GM12878 (cell line): ENCODE measurements around the gene CYP26B1. TPM values are rescaled to one million over a fixed set of nuclear protein-coding genes. Genes with fewer than 3 reads are reported as not detected.

Source experiments
- ATAC-seq: fragments of 200-7000 bp; cut with Tn5 transposase; 3 replicates; pipeline ENCODE4 v1.9.1; 2020; ENCODE audit warnings: mild to moderate bottlenecking, moderate library complexity
- BruUV-seq: library from RNA; stranded (reverse); fragments of 400-500 nt; replicated peaks from 2 replicates; lab custom pipeline; 2021; lab: Mats Ljungman, UMichigan
- CTCF ChIA-PET: fragments of 300-600 bp; sonication (Branson Sonifier 250); formaldehyde crosslinking; extraction: SDS; loops from one replicate; lab custom pipeline; 2021; ENCODE audit warnings: inconsistent platforms; lab: Yijun Ruan, JAX
- POLR2A ChIA-PET: fragments of 350-600 bp; formaldehyde crosslinking; extraction: SDS; loops from one replicate; lab custom pipeline; 2021; ENCODE audit warnings: inconsistent platforms; lab: Charles Lee
- RAD21 ChIA-PET: fragments of 300-600 bp; sonication (Branson Sonifier 250); formaldehyde crosslinking; loops from one replicate; lab custom pipeline; 2023; ENCODE audit warnings: antibody characterized with exemption; ENCODE audit not compliant: unreplicated experiment; lab: Charles Lee
- SMC1A ChIA-PET: fragments of 300-600 bp; sonication (Branson Sonifier 250); formaldehyde crosslinking; loops from one replicate; lab custom pipeline; 2023; ENCODE audit not compliant: unreplicated experiment, uncharacterized antibody; lab: Charles Lee
- DNase-seq: peaks from one replicate; pipeline ENCODE4 v3.0.0-alpha.2; 2011; ENCODE audit warnings: low read depth, low spot score
- FAIRE-seq: peaks from 3 replicates; lab custom pipeline; 2011; peaks lifted over from hg19 to GRCh38; lab: Jason Lieb, UNC
- H2AFZ ChIP-seq: 2 replicates; pipeline ENCODE4 v1.6.0; 2011; ENCODE audit warnings: low read depth, low read length, control low read depth; ENCODE audit not compliant: control insufficient read depth
- H3K27ac ChIP-seq: 2 replicates; pipeline ENCODE4 v1.5.1; 2011; ENCODE audit warnings: control low read depth; ENCODE audit not compliant: control insufficient read depth, insufficient read depth
- H3K27me3 ChIP-seq, 2 experiments: replicated peaks in 1 of 2; 2 replicates each; pipeline versions ENCODE4 v1.6.0 to v1.6.1; 2011; ENCODE audit warnings: low read length in 1 of 2; ENCODE audit not compliant: control insufficient read depth in 2 of 2, insufficient read depth in 2 of 2
- H3K36me3 ChIP-seq, 2 experiments: 2 replicates each; pipeline ENCODE4 v1.5.1; 2011; ENCODE audit warnings: low read length in 1 of 2; ENCODE audit not compliant: control insufficient read depth in 2 of 2, insufficient read depth in 2 of 2
- H3K4me1 ChIP-seq: 2 replicates; pipeline ENCODE4 v1.6.1; 2011; ENCODE audit warnings: mild to moderate bottlenecking, low read length, moderate library complexity, mixed read lengths; ENCODE audit not compliant: control insufficient read depth, insufficient read depth
- H3K4me2 ChIP-seq: 2 replicates; pipeline ENCODE4 v1.6.0; 2011; ENCODE audit warnings: control low read depth; ENCODE audit not compliant: control insufficient read depth, insufficient read depth
- H3K4me3 ChIP-seq: fragments of 200-600 bp; sonication (generic); 2 replicates; pipeline ENCODE4 v1.5.1; 2016
- H3K79me2 ChIP-seq: 2 replicates; pipeline ENCODE4 v1.6.0; 2011; ENCODE audit warnings: low read length; ENCODE audit not compliant: control insufficient read depth, insufficient read depth
- H3K9ac ChIP-seq: 2 replicates; pipeline ENCODE4 v1.8.0; 2011; ENCODE audit warnings: low read length, control low read depth, mixed read lengths; ENCODE audit not compliant: control insufficient read depth, insufficient read depth
- H3K9me3 ChIP-seq: replicated peaks from 3 replicates; pipeline ENCODE4 v1.5.1; 2011; ENCODE audit warnings: mild to moderate bottlenecking, low read length; ENCODE audit not compliant: control insufficient read depth, insufficient read depth
- H4K20me1 ChIP-seq: 2 replicates; pipeline ENCODE4 v1.6.0; 2011; ENCODE audit not compliant: control insufficient read depth, insufficient read depth
- BACH1 ChIP-seq: fragments of 450-650 bp; IDR thresholded peaks from 2 replicates; pipeline ENCODE4 v1.6.1; 2017; ENCODE audit warnings: mild to moderate bottlenecking, borderline replicate concordance
- HDGF ChIP-seq: fragments of 450-650 bp; IDR thresholded peaks from 2 replicates; pipeline ENCODE4 v1.6.1; 2016; ENCODE audit warnings: antibody characterized with exemption
- LARP7 ChIP-seq: fragments of 450-650 bp; IDR thresholded peaks from 2 replicates; pipeline ENCODE4 v1.6.1; 2017; ENCODE audit warnings: mild to moderate bottlenecking
- POU2F2 ChIP-seq: IDR thresholded peaks from 3 replicates; pipeline ENCODE4 v1.6.1; 2011; ENCODE audit warnings: low read depth, mild to moderate bottlenecking, low read length, borderline replicate concordance
- SRF ChIP-seq, 2 experiments: IDR thresholded peaks; 2 replicates each; pipeline ENCODE4 v1.6.1; 2011; ENCODE audit warnings: low read depth in 2 of 2, low read length in 2 of 2, mild to moderate bottlenecking in 1 of 2, moderate library complexity in 1 of 2
- ZNF592 ChIP-seq: fragments of 450-650 bp; IDR thresholded peaks from 2 replicates; pipeline ENCODE4 v1.6.1; 2017; ENCODE audit warnings: mild to moderate bottlenecking, moderate library complexity
- WGBS: methylation state at CpG from one replicate; pipeline ENCODE4 v1.1.6; 2016; ENCODE audit warnings: low lambda C conversion rate; ENCODE audit not compliant: insufficient replicate concordance, insufficient coverage; ENCODE audit errors: missing lambda C conversion rate; 5-methylcytosine and 5-hydroxymethylcytosine counted together
- in situ Hi-C: fragments of 300-500 bp; cut with MboI; formaldehyde crosslinking; loops from 9 replicates; pipeline ENCODE4 v1.14.3; 2018; ENCODE audit warnings: mixed read lengths
- intact Hi-C: fragments of 100-400 bp; cut with micrococcal nuclease; formaldehyde crosslinking; loops from one replicate; pipeline ENCODE4 v1.14.2; 2022; ENCODE audit not compliant: unreplicated experiment
- polyA plus RNA-seq, 11 experiments: library from polyadenylated mRNA; depleted of rRNA in 4 of 11; unstranded in 6 of 11; stranded (reverse) in 5 of 11; fragments of >200 nt; fragmentation: Nextera tagmentation in 4 of 11; fragmentation: Illumina TruSeq in 1 of 11; extraction: Ambion mirVana in 4 of 11; extraction: Trizol in 1 of 11; gene quantifications; 1 replicate in 1 of 11; 2 replicates in 10 of 11; pipeline versions ENCODE4 v1.2.1 to v1.2.3, GENCODE V29; 2011 to 2016; ENCODE audit warnings: inconsistent platforms in 2 of 11, missing spikeins in 2 of 11, low read depth in 1 of 11
- total RNA-seq, 4 experiments: library from RNA; depleted of rRNA in 3 of 4; stranded (reverse); fragments of >200 nt in 3 of 4; fragmentation: Illumina TruSeq in 1 of 4; extraction: Trizol in 1 of 4; gene quantifications; 2 replicates each; pipeline versions ENCODE4 v1.2.1 to v1.2.3, GENCODE V29; 2013 to 2021
- TF ChIP-seq, protein P1 (sequence below): IDR thresholded peaks from 2 replicates; pipeline ENCODE4 v1.6.1; 2011; ENCODE audit warnings: borderline replicate concordance, low read depth, mild to moderate bottlenecking, moderate library complexity, mixed read lengths, low read length; ENCODE audit not compliant: insufficient read depth; ENCODE audit errors: extremely low read length

CYP26B1 gene
- total and polyA plus RNA-seq, 10 of the 15 experiments (the other 5 are each of a cell fraction or from before 2014, with no cell fraction given), result not detected

DNA sequence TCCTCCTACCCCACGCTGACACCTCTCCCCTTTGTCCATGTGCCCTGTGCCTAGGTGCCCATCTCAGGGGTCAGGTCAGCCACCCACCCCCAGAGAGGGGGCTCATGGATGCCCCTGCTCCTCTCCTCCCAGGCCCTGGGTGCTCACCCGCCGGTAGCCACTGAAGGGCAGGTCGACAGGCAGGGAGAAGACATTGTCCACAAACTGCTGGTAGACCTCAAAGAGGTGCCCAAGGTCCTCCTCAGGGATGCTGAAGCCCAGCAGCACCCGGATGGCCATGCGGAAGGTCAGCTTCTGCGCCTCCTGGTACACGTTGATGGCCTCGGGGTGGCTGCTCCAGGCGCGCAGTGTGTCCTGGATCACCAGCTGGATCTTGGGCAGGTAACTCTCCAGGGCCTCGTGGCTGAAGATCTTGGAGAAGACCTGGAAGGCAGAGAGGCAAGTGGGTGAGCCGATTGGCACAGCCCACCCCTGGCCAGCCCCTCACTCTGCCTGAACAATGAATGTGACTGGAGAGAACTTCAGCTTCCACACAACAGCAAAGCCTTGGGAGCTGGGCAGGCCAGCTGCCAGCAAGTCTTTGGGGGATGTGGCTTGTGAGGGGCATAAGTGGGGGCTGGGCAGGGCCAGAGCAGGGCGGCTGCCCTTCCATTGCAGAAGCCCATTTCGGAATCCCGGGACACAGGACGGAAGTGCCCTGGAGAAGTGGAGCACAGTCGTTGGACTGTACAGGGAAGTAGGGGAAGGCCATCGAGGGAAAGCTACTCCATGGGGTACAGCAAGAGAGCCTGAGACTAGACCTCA, 12.5 kb downstream of the CYP26B1 start:
- no TSS peak for BruUV-seq

More for the DNA sequence above, 12.5 kb downstream of the CYP26B1 start:
- ChIA-PET SMC1A (no interaction called here), CTCF (no interaction called here), RAD21 (no interaction called here), POLR2A (no interaction called here)
- no peaks in the 10 kb centered on the region for H4K20me1 ChIP-seq
- ATAC-seq, result no peak
- no peak for FAIRE-seq
- no peak overlapping the region for H3K4me3 ChIP-seq
- no peaks in the 10 kb centered on the region; a peak in 1 of 4 replicates for H3K27me3 ChIP-seq
- no peak overlapping the region for H3K4me2 ChIP-seq
- no peak overlapping the region for H2AFZ ChIP-seq
- no peak overlapping the region for H3K27ac ChIP-seq
- no peaks in the 10 kb centered on the region for H3K4me1 ChIP-seq
- H3K9ac ChIP-seq, result no peak overlapping the region
- H3K79me2 ChIP-seq, result no peaks in the 10 kb centered on the region
- no peak for DNase-seq
- intact Hi-C loops (loop anchor here (5.0 kb wide), 2 partner anchors 213 to 588 kb away; no protein-coding TSS in a partner anchor), in situ Hi-C loops (loop anchor here (25.0 kb wide), 1 partner anchor 848 kb away; no protein-coding TSS in a partner anchor)
- no peaks in the 10 kb centered on the region for H3K9me3 ChIP-seq
- TF ChIP-seq SRF (IDR thresholded peaks at IDR 0.05; ENCODE audit: low read depth in 2 of 2, low read length in 2 of 2) (no peak), LARP7 (no peak), POU2F2 (no peak), HDGF (no peak), ZNF592 (no peak), BACH1 (no peak)
- TF ChIP-seq, protein P1, sequence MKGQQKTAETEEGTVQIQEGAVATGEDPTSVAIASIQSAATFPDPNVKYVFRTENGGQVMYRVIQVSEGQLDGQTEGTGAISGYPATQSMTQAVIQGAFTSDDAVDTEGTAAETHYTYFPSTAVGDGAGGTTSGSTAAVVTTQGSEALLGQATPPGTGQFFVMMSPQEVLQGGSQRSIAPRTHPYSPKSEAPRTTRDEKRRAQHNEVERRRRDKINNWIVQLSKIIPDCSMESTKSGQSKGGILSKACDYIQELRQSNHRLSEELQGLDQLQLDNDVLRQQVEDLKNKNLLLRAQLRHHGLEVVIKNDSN, result no peak
- no peaks in the 10 kb centered on the region for H3K36me3 ChIP-seq
- WGBS, result 39% methylated on average over 19 of the region's 19 CpGs
